Eye (tissue), 1 donor: ENCODE measurements around the gene IP6K3.

ENCODE experiments used
- DNase-seq: peaks from one replicate; pipeline ENCODE4 v3.0.0-alpha.2; 2015

IP6K3 gene

GRCh38 chr6:33686981-33687975 is 59.4 kb downstream of the IP6K3 start:
- no peak for DNase-seq

DNA sequence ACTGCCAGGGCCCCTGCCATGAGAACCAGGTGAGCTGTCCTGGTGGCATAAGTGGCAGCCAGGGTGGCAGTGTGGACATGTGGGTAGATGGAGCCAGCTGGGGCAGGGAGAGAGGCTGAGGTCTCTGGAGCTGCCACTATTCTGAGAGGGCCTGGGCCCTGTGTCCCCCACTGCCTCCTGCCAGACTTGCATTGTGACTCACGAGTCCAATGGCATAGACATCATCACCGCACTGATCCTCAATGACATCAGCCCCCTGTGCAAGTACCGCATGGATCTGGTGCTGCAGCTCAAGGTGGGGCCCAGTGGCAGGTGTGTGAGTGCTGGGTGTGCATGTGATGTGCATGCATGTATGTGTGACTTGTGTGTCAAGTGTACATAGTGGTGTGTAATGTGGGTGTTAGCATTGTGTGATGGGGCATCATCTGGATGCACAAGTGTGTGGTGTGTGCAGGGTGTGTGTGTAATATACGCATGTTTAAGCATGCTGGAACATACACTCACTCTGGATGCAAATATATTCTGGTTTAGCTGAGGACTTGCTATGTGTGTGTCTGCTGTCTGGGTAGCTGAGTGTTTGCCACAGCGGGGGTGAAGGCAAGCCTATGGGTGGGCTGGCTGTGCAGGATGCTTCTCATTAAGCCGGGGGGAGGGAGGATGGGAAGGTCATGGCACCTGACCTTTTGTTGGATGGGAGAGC is 60.3 kb downstream of the IP6K3 start:
- no peak for DNase-seq

- DNase-seq, result no peak
Observed at GRCh38 chr6:33685411-33686224, 61.1 kb downstream of the IP6K3 start.

DNA sequence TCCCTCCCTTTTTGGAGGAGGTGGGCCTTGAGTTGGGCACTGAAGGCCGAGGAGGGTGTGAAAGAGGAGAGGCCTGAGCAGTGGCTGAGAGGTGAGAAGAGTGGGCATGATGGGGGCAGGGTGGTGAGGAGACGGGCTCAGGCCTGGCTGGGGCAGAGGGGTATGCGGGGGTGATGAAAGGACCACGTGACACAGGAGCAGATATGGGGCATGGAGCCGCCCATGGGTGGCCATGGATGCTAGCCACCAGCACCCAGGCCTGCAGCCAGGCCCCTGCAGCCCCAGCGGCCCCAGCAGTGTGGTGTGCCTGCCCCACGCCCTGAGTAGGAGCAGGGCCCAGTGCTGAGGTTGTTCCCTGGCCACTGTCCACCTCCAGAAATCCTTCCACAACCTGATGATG is 61.7 kb downstream of the IP6K3 start:
- DNase-seq, result no peak

DNA sequence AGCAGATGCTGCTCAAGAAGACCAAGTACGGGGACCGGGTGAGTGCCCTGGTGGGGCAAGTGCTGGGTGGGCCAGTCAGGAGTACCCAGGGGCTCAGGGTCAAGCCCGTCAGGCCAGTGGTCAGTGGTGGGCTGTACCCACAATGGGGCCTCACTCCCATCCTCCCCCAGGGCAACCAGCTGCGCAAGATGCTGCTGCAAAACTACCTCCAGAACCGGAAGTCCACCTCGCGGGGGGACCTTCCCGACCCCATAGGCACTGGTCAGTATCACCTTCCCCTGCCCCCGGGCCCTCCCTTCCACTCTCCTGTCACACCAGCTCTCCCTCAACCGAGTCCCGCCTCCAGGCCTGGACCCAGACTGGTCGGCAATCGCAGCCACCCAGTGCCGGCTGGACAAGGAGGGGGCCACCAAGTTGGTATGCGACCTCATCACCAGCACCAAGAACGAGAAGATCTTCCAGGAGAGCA is 62.2 kb downstream of the IP6K3 start:
- DNase-seq, result no peak

DNA sequence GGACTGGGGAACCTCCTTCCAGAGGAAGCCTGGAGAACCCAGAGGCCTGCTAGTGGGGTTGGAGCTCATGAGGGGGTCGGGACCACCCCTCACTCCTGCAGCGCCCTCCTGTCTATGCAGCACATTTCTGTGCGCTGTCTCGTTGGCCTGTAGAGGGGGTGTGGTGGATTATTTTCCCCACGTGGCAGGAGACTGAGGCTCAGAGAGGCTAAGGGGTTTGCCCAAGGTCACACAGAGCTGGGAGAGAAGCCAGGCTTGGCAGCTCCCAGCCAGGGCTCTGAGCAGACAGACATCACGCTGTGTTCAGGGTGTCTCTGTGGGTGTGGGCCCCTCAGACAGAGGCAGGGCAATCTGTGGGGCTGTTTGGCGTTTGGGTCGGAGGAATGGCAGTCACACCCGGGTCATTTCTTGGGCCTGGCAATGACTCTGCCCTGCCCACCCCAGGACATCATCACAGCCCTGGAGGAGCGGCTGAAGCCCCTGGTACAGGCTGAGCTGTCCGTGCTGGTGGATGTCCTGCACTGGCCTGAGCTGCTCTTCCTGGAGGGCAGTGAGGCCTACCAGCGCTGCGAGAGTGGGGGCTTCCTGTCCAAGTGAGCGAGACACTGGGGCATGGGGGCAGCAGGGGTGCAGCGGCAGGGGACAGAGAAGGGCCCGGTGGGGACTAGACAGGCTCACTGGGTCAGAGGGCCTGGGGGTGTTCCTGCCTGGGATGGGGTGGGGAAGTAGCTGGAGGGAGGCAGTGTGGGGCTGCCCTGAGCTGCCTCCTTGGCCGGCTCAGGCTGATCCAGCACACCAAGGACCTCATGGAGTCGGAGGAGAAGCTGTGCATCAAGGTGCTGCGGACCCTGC is 62.9 kb downstream of the IP6K3 start:
- no peak for DNase-seq

- DNase-seq, result no peak
Observed at GRCh38 chr6:33683051-33683571, 63.6 kb downstream of the IP6K3 start.

DNA sequence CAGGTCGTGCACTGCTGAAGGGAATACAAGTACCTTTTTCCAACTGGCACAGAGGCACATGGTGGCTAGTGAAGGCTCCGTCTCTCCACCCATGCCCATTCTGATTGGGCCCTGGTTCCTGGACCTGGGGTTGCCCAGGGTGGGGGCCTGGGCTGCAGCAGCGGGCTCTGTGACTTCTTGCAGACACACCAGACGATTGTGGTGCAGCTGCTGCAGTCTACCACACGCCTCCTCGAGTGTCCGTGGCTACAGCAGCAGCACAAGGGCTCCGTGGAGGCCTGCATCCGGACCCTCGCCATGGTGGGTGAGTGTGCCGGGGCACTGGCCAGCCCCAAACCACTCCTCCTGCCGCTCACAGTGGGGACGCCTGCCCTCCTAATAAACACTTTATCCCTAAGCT is 64.4 kb downstream of the IP6K3 start:
- DNase-seq, result no peak

GRCh38 chr6:33679761-33680160 is 66.9 kb downstream of the IP6K3 start:
- no peak for DNase-seq

- DNase-seq, result no peak
Observed at GRCh38 chr6:33678932-33679490, 67.7 kb downstream of the IP6K3 start.

- no peak for DNase-seq
Observed at GRCh38 chr6:33678233-33678931, 68.3 kb downstream of the IP6K3 start.

DNA sequence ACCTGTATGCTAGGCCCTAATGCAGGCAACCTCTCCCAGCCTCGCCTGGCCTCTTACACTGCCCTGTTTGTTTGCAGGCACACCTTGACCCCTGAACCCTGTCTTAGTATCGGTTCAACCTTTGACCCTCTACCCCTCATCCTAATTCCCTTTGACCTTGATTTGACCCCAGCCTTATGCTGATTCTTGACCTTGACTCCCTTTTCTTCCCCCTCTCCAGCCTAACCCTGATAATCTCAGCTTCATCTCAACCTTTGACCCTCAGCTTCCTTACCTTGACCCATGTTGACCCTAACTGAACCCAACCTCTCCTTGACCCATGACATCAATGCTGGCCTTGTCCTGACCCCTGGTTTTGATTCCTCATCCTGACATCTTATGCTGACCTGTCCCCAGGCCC is 69.0 kb downstream of the IP6K3 start:
- no peak for DNase-seq

GRCh38 chr6:33677143-33677660 is 69.5 kb downstream of the IP6K3 start:
- no peak for DNase-seq

- no peak for DNase-seq
Observed at GRCh38 chr6:33676416-33677142, 70.1 kb downstream of the IP6K3 start.

DNA sequence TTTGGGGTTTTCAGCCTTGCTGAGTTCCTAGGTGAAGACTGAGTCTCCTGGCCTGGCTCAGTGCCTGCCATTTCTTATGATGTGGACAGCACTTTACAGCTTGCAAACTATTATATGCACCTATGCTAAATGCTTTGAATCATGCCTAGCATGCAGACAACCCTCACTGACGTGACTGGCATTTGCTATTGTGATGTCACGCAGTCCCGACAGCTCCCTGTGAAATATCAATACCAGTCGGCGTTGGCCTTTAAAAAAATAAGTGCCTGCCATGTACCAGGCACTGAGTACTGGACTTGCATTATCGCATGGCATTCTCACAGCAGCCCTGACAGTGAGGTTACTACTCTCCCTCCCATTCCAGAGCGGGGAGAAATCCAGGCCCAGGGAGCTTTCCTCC is 70.7 kb downstream of the IP6K3 start:
- DNase-seq, result no peak

DNA sequence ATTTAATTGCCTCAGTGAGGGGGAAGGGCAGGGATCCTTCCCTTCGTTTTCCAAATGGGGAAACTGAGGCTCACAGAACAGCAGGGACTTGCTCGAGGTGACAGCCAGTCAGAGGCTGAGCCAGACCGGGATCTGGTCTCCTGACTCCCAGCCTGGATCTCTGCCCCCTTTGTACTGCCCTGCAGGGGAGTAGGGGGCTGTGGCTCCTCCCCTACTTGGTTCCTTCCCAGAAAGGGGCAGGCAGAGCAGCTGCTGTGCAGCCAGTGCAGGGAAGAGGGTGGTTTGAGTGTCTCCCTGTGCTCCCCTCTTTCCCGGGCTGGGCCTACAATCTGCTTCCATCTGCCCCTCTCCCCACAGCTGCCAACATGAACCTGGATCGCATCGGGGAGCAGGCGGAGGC is 72.9 kb downstream of the IP6K3 start:
- peak; percentile 40 for DNase-seq

DNA sequence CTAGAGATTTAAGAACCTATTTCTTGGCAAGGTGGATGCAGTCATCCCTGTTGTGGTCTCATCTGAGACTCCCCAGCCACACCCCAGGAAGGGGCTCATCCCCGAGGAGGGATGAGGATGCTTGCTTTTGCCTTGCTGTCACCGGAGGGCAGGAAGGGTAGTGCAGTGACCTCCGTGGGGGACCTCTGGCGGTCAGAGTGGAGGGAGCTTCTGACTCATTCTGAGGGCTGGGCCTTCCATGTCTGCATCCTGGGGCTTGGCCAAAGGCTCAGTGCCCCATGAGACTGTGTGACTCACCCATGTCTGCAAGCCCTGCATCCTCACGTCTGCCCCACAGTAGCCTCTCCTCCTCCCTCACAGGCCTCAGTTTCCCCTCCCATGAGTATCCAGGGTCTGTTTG is 73.9 kb downstream of the IP6K3 start:
- DNase-seq, result no peak

DNA sequence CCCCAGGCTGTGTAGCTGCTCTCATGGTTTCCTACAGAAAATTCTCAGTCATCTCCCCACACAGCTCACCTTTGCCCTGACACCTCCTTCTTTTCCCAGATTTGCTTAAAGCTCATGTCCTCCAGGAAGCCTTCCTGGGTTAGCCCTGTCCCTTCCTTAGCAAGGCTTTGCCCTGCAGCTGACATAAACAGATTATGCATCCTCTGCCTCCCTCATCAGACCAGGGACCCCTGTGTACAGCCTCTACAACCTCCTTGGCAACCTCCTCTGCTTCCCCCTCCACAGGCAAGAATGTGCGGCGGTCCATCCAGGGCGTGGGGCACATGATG is 75.0 kb downstream of the IP6K3 start:
- no peak for DNase-seq
